HCT116 (cell line): ENCODE results near the gene COLEC11. TPM values are rescaled to one million over a fixed set of nuclear protein-coding genes. Genes with fewer than 3 reads are reported as not detected.

Experiments
- ATAC-seq: fragments of 200-7000 bp; cut with Tn5 transposase; 2 replicates; pipeline ENCODE4 v1.9.1; 2020; ENCODE audit warnings: mild to moderate bottlenecking, moderate library complexity
- BruUV-seq: library from RNA; stranded (reverse); fragments of 400-500 nt; replicated peaks from 2 replicates; lab custom pipeline; 2021; lab: Mats Ljungman, UMichigan
- CTCF ChIA-PET: fragments of 300-600 bp; sonication (Branson Sonifier 250); formaldehyde crosslinking; loops from one replicate; lab custom pipeline; 2021; ENCODE audit warnings: antibody characterized with exemption; lab: Charles Lee
- POLR2A ChIA-PET: fragments of 300-600, 350-600 bp; sonication (Branson Sonifier 250); formaldehyde crosslinking; loops from one replicate; lab custom pipeline; 2021; ENCODE audit warnings: antibody characterized with exemption; lab: Charles Lee
- RAD21 ChIA-PET, 2 experiments: fragments of 300-600 bp; sonication (Branson Sonifier 250); formaldehyde crosslinking; loops; one replicate each; lab custom pipeline; 2023; ENCODE audit warnings: low total read pairs in 2 of 2; ENCODE audit not compliant: uncharacterized antibody in 2 of 2, unreplicated experiment in 2 of 2, low non-redundant PET in 1 of 2; lab: Charles Lee
- DNase-seq: peaks from one replicate; pipeline ENCODE4 v3.0.0-alpha.2; 2010; ENCODE audit warnings: low read depth, low spot score
- H2AFZ ChIP-seq: fragments of 200-600 bp; shearing (Covaris generic), sonication (generic); 2 replicates; pipeline ENCODE4 v1.6.1; 2017; ENCODE audit warnings: low read depth, mixed run types, mixed read lengths, antibody characterized with exemption, low read length; ENCODE audit not compliant: poor library complexity, severe bottlenecking
- H3K27ac ChIP-seq: 2 replicates; pipeline ENCODE4 v1.5.1; 2012; ENCODE audit warnings: low read depth, low read length
- H3K27me3 ChIP-seq: fragments of 200-600 bp; sonication (generic); 2 replicates; pipeline ENCODE4 v1.6.1; 2016; ENCODE audit warnings: mixed run types, low read length, mixed read lengths; ENCODE audit not compliant: insufficient read depth
- H3K36me3 ChIP-seq, 2 experiments: fragments of 200-500 bp in 1 of 2; fragments of 200-600 bp in 1 of 2; sonication (Bioruptor generic) in 1 of 2; sonication (generic) in 1 of 2; 2 replicates each; pipeline versions ENCODE4 v1.5.1 to v1.6.1; 2014 to 2016; ENCODE audit warnings: low read length in 2 of 2, inconsistent platforms in 1 of 2, mixed read lengths in 1 of 2, mixed run types in 1 of 2; ENCODE audit not compliant: insufficient read depth in 2 of 2, control insufficient read depth in 1 of 2
- H3K4me1 ChIP-seq, 2 experiments: fragments of 200-600 bp in 1 of 2; sonication (generic) in 1 of 2; 2 replicates each; pipeline versions ENCODE4 v1.5.1 to v1.6.1; 2012 to 2017; ENCODE audit warnings: low read length in 2 of 2, inconsistent platforms in 1 of 2, mild to moderate bottlenecking in 1 of 2, mixed read lengths in 1 of 2, mixed run types in 1 of 2, moderate library complexity in 1 of 2; ENCODE audit not compliant: insufficient read depth in 2 of 2, control insufficient read depth in 1 of 2
- H3K4me2 ChIP-seq: fragments of 200-600 bp; sonication (generic); 2 replicates; pipeline ENCODE4 v1.6.1; 2017; ENCODE audit warnings: mixed run types, low read length, mixed read lengths
- H3K4me3 ChIP-seq, 2 experiments: fragments of 200-600 bp in 1 of 2; sonication (generic) in 1 of 2; replicated peaks in 1 of 2; 2 replicates each; pipeline ENCODE4 v1.5.1; 2011 to 2016; ENCODE audit warnings: low read length in 2 of 2, control low read depth in 1 of 2, low read depth in 1 of 2, mild to moderate bottlenecking in 1 of 2, mixed read lengths in 1 of 2, mixed run types in 1 of 2
- H3K79me2 ChIP-seq: fragments of 200-600 bp; sonication (generic); 2 replicates; pipeline ENCODE4 v1.6.1; 2017; ENCODE audit warnings: mild to moderate bottlenecking, mixed run types, low read length, moderate library complexity, mixed read lengths; ENCODE audit not compliant: insufficient read depth
- H3K9ac ChIP-seq: fragments of 200-600 bp; sonication (generic); 2 replicates; pipeline ENCODE4 v1.6.1; 2016; ENCODE audit warnings: low read length, mixed read lengths
- H3K9me2 ChIP-seq: fragments of 200-600 bp; sonication (generic), shearing (Covaris generic); 2 replicates; pipeline ENCODE4 v1.6.1; 2017; ENCODE audit warnings: mixed run types, mild to moderate bottlenecking, moderate library complexity; ENCODE audit not compliant: insufficient read depth
- H3K9me3 ChIP-seq, 2 experiments: fragments of 200-500 bp in 1 of 2; fragments of 200-600 bp in 1 of 2; sonication (Bioruptor generic) in 1 of 2; sonication (generic) in 1 of 2; 2 replicates each; pipeline ENCODE4 v1.6.1; 2014 to 2017; ENCODE audit warnings: low read length in 2 of 2, mixed read lengths in 2 of 2, inconsistent platforms in 1 of 2, low read depth in 1 of 2, mild to moderate bottlenecking in 1 of 2, mixed run types in 1 of 2, moderate library complexity in 1 of 2; ENCODE audit not compliant: control insufficient read depth in 1 of 2, insufficient read depth in 1 of 2
- H4K20me1 ChIP-seq: fragments of 200-600 bp; sonication (generic), shearing (Covaris generic); 2 replicates; pipeline ENCODE4 v1.6.1; 2017; ENCODE audit warnings: mixed run types, mild to moderate bottlenecking, moderate library complexity; ENCODE audit not compliant: insufficient read depth
- ATF3 ChIP-seq: IDR thresholded peaks from 2 replicates; pipeline ENCODE4 v1.6.1; 2012
- CBX3 ChIP-seq: IDR thresholded peaks from 2 replicates; pipeline ENCODE4 v1.6.1; 2012; ENCODE audit warnings: low read depth
- CEBPB ChIP-seq: IDR thresholded peaks from 2 replicates; pipeline ENCODE4 v1.6.1; 2012; ENCODE audit warnings: low read depth
- EGR1 ChIP-seq: IDR thresholded peaks from 2 replicates; pipeline ENCODE4 v1.6.1; 2012; ENCODE audit warnings: low read depth
- ELF1 ChIP-seq: IDR thresholded peaks from 2 replicates; pipeline ENCODE4 v1.6.1; 2012; ENCODE audit warnings: low read depth, borderline replicate concordance
- EZH2phosphoT487 ChIP-seq: fragments of 200-600 bp; IDR thresholded peaks from 2 replicates; pipeline ENCODE4 v1.6.1; 2018; ENCODE audit warnings: antibody characterized with exemption, borderline replicate concordance
- POLR2A ChIP-seq: IDR thresholded peaks from 2 replicates; pipeline ENCODE4 v1.7.0; 2011; ENCODE audit warnings: borderline replicate concordance; ENCODE audit not compliant: insufficient read depth, insufficient read length; ENCODE audit errors: extremely low read depth
- POLR2AphosphoS5 ChIP-seq: IDR thresholded peaks from 2 replicates; pipeline ENCODE4 v1.6.1; 2011; ENCODE audit warnings: mild to moderate bottlenecking, low read depth, low read length, moderate library complexity
- RAD21 ChIP-seq: IDR thresholded peaks from 2 replicates; pipeline ENCODE4 v1.6.1; 2012; ENCODE audit warnings: low read depth, mild to moderate bottlenecking
- REST ChIP-seq: IDR thresholded peaks from 2 replicates; pipeline ENCODE4 v1.6.1; 2012; ENCODE audit warnings: low read depth
- SP1 ChIP-seq: IDR thresholded peaks from 2 replicates; pipeline ENCODE4 v1.6.1; 2012; ENCODE audit warnings: low read depth
- SRF ChIP-seq: IDR thresholded peaks from 2 replicates; pipeline ENCODE4 v1.6.1; 2012; ENCODE audit warnings: low read depth
- TCF7L2 ChIP-seq: IDR thresholded peaks from 2 replicates; pipeline ENCODE4 v1.7.0; 2011; ENCODE audit warnings: borderline replicate concordance, inconsistent platforms; ENCODE audit not compliant: insufficient read depth, insufficient read length; ENCODE audit errors: extremely low read depth
- YY1 ChIP-seq: IDR thresholded peaks from 2 replicates; pipeline ENCODE4 v1.6.1; 2011; ENCODE audit warnings: low read length, low read depth, moderate library complexity, mild to moderate bottlenecking; ENCODE audit not compliant: insufficient replicate concordance; ENCODE audit errors: extremely low read depth
- ZBTB33 ChIP-seq: IDR thresholded peaks from 2 replicates; pipeline ENCODE4 v1.6.1; 2011; ENCODE audit warnings: mild to moderate bottlenecking, low read length, moderate library complexity; ENCODE audit not compliant: insufficient replicate concordance; ENCODE audit errors: extremely low read depth
- ZNF274 ChIP-seq: fragments of 200-500 bp; sonication (Bioruptor generic); IDR thresholded peaks from 2 replicates; pipeline ENCODE4 v1.6.1; 2014; ENCODE audit warnings: mild to moderate bottlenecking, low read depth, low read length, inconsistent platforms
- intact Hi-C: fragments of 100-400 bp; cut with micrococcal nuclease; formaldehyde crosslinking; loops from 2 replicates; pipeline ENCODE4 v1.10.0; 2022
- total RNA-seq: library from RNA; stranded (reverse); gene quantifications from one replicate; pipeline ENCODE4 v1.2.1, GENCODE V29; 2021; ENCODE audit not compliant: unreplicated experiment

Gene COLEC11
- total RNA-seq, 1 experiment from 2014 or later: 0.15 TPM

- no peak for TF ChIP-seq ELF1
- TF ChIP-seq POLR2AphosphoS5: no peak
- no peak for TF ChIP-seq CBX3
- TF ChIP-seq TCF7L2: no peak
- TF ChIP-seq CEBPB: no peak
- no peak for TF ChIP-seq YY1
Measured at GRCh38 chr2:3603536-3604206, 8.8 kb downstream of the COLEC11 start (continued).

GRCh38 chr2:3604207-3604877 is 9.4 kb downstream of the COLEC11 start:
- POLR2A ChIA-PET: no interaction called here
- BruUV-seq: no TSS peak
- H4K20me1 ChIP-seq: no peaks in the 10 kb centered on the region

More at GRCh38 chr2:3604207-3604877, 9.4 kb downstream of the COLEC11 start:
- no peaks in the 10 kb centered on the region for H3K9me2 ChIP-seq
- peak overlapping the region; percentile 38 for H3K27ac ChIP-seq
- CTCF ChIA-PET: no interaction called here
- H3K79me2 ChIP-seq: no peaks in the 10 kb centered on the region
- intact Hi-C loops: no loop called here
- H3K36me3 ChIP-seq: no peaks in the 10 kb centered on the region
- TF ChIP-seq SRF (no peak), ATF3 (no peak), EZH2phosphoT487 (no peak), YY1 (no peak), CBX3 (no peak), REST (no peak), RAD21 (no peak), ELF1 (no peak), POLR2AphosphoS5 (no peak), SP1 (no peak), ZNF274 (no peak), EGR1 (no peak), POLR2A (no peak), ZBTB33 (no peak), TCF7L2 (no peak)
- TF ChIP-seq, all 23 proteins: peak for 0
- no peak overlapping the region for H3K9ac ChIP-seq
- H3K27me3 ChIP-seq: no peaks in the 10 kb centered on the region
- H3K4me3 ChIP-seq: no peak overlapping the region
- H2AFZ ChIP-seq: no peak overlapping the region
- H3K4me2 ChIP-seq: peak overlapping the region; percentile 74; the same call in 1 of the 2 replicates
- RAD21 ChIA-PET: no interaction called here
- H3K9me3 ChIP-seq: no peaks in the 10 kb centered on the region
- H3K4me1 ChIP-seq: peaks cover 12 to 19% of the 10 kb centered on the region in 2 experiments
- DNase-seq (no peak), ATAC-seq (no peak)
